ENCODE measurements around the gene DOP1B. TPM values are rescaled to one million over a fixed set of nuclear protein-coding genes. Genes with fewer than 3 reads are reported as not detected.

DOP1B gene
- total RNA-seq, 1 experiment from 2014 or later: 31.0 TPM

DNA sequence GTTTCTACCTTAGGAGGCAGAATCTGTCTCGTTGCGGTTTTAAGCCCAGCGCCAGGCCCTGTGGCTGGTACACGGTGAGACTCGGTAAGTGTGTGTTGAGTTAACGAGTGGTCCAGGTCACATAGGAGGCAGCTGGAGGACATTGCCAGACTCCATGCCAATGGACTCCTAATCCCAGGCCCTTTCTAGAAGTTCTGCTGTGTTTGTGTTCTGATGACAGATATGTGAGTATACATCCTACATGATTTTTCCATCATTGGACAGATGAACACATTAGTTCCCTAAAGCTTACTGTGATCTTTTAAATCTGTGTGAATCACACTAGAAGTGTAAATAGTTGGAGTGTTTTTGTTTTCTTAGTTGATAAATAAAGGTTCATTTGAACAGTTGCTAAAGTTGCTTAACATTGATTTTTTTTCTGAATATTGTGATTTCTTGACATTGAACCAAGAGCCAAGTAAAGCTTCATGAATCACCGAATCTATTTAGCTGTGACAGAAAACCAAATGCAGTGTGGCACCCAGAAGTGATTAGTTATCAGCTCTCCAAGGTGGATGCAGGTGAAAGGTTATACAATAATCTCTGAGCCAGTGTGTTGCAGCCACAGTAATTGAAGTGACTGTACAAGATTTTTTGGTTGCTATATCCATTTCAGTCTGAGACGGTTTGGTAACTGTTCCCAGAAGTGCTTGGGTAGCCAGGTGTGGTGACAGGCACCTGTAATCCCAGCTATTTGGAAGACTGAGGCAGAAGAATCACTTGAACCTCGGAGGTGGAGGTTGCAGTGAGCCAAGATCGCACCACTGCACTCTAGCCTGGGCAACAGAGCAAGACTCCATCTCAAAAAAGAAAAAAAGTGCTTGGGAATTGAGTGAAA, 46.3 kb downstream of the DOP1B start:
- DNase-seq (ENCODE audit: low read depth, low spot score) (no peak), ATAC-seq (peak; percentile 31)
- Histone ChIP-seq H3K36me3 (ENCODE audit: control insufficient read depth, insufficient read depth, low read length) (no peaks in the 10 kb centered on the region), H3K4me3 (ENCODE audit: low read depth in 2 of 2, low read length in 2 of 2) (no peak overlapping the region), H3K9me3 (ENCODE audit: control insufficient read depth, insufficient read depth, low read depth, low read length) (no peaks in the 10 kb centered on the region), H3K4me1 (ENCODE audit: control insufficient read depth, insufficient read depth, low read length) (peaks cover 23% of the 10 kb centered on the region), H3K27me3 (ENCODE audit: control insufficient read depth, insufficient read depth, low read length) (no peaks in the 10 kb centered on the region), H3K27ac (ENCODE audit: low read length) (peak overlapping the region; percentile 85)
- in situ Hi-C loops (cut with HindIII; ENCODE audit: low pct_unique_long_range_greater_than_20kb, low sequenced_read_pairs): no loop called here
- intact Hi-C loops (cut with micrococcal nuclease; ENCODE audit: unreplicated experiment): no loop called here
- BruUV-seq (replicated peaks): no TSS peak
- POLR2A ChIA-PET: no interaction called here
- CTCF ChIA-PET: no interaction called here
- TF ChIP-seq SIN3A (IDR thresholded peaks at IDR 0.05; ENCODE audit: borderline replicate concordance, insufficient read depth, low read depth, low read length) (no peak), POLR2AphosphoS5 (IDR thresholded peaks at IDR 0.05; ENCODE audit: low read depth, low read length) (no peak), TCF7L2 (IDR thresholded peaks at IDR 0.05; ENCODE audit: low read depth, low read length) (no peak)
- TF ChIP-seq, protein P1, sequence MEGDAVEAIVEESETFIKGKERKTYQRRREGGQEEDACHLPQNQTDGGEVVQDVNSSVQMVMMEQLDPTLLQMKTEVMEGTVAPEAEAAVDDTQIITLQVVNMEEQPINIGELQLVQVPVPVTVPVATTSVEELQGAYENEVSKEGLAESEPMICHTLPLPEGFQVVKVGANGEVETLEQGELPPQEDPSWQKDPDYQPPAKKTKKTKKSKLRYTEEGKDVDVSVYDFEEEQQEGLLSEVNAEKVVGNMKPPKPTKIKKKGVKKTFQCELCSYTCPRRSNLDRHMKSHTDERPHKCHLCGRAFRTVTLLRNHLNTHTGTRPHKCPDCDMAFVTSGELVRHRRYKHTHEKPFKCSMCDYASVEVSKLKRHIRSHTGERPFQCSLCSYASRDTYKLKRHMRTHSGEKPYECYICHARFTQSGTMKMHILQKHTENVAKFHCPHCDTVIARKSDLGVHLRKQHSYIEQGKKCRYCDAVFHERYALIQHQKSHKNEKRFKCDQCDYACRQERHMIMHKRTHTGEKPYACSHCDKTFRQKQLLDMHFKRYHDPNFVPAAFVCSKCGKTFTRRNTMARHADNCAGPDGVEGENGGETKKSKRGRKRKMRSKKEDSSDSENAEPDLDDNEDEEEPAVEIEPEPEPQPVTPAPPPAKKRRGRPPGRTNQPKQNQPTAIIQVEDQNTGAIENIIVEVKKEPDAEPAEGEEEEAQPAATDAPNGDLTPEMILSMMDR (IDR thresholded peaks at IDR 0.05): no peak
- TF ChIP-seq, protein P2, sequence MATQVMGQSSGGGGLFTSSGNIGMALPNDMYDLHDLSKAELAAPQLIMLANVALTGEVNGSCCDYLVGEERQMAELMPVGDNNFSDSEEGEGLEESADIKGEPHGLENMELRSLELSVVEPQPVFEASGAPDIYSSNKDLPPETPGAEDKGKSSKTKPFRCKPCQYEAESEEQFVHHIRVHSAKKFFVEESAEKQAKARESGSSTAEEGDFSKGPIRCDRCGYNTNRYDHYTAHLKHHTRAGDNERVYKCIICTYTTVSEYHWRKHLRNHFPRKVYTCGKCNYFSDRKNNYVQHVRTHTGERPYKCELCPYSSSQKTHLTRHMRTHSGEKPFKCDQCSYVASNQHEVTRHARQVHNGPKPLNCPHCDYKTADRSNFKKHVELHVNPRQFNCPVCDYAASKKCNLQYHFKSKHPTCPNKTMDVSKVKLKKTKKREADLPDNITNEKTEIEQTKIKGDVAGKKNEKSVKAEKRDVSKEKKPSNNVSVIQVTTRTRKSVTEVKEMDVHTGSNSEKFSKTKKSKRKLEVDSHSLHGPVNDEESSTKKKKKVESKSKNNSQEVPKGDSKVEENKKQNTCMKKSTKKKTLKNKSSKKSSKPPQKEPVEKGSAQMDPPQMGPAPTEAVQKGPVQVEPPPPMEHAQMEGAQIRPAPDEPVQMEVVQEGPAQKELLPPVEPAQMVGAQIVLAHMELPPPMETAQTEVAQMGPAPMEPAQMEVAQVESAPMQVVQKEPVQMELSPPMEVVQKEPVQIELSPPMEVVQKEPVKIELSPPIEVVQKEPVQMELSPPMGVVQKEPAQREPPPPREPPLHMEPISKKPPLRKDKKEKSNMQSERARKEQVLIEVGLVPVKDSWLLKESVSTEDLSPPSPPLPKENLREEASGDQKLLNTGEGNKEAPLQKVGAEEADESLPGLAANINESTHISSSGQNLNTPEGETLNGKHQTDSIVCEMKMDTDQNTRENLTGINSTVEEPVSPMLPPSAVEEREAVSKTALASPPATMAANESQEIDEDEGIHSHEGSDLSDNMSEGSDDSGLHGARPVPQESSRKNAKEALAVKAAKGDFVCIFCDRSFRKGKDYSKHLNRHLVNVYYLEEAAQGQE (IDR thresholded peaks at IDR 0.05; ENCODE audit: insufficient read depth in 1 of 2, low read depth in 2 of 2, low read length in 1 of 2): no peak

DNA sequence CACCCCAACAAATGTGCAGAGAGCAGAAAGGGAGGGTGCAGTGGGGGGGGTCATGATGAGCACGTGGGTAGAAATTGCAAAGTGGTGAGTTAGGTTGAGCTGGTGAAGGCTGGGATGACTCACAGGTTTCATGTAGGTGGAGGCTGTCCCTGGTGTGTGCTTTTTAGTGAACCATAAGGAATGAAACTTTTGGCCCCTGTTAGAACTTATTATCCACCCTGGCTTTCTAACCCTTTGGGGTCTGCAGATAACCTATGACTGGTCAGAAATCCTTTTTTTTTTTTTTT, 46.9 kb downstream of the DOP1B start:
- ChIA-PET POLR2A (interaction anchor here (0.6 kb wide), 2 partner anchors 13 to 1678 kb away, joined by 3 to 6 read pairs; no protein-coding TSS in a partner anchor), CTCF (interaction anchor here (0.7 kb wide), 1 partner anchor 108 kb away, joined by 3 read pairs; no protein-coding TSS in a partner anchor)

More for the DNA sequence above, 46.9 kb downstream of the DOP1B start:
- Histone ChIP-seq H3K9me3 (ENCODE audit: control insufficient read depth, insufficient read depth, low read depth, low read length) (no peaks in the 10 kb centered on the region), H3K4me1 (ENCODE audit: control insufficient read depth, insufficient read depth, low read length) (peaks cover 23% of the 10 kb centered on the region), H3K27ac (ENCODE audit: low read length) (0 out of 2 replicates have a peak overlapping the region, but pooled peaks have one; percentile 18), H3K36me3 (ENCODE audit: control insufficient read depth, insufficient read depth, low read length) (no peaks in the 10 kb centered on the region), H3K4me3 (ENCODE audit: low read depth in 2 of 2, low read length in 2 of 2) (no peak overlapping the region), H3K27me3 (ENCODE audit: control insufficient read depth, insufficient read depth, low read length) (no peaks in the 10 kb centered on the region)
- ATAC-seq (peak; percentile 75), DNase-seq (ENCODE audit: low read depth, low spot score) (no peak)
- no TSS peak for BruUV-seq (replicated peaks)
- in situ Hi-C loops (cut with HindIII; ENCODE audit: low pct_unique_long_range_greater_than_20kb, low sequenced_read_pairs) (no loop called here), intact Hi-C loops (cut with micrococcal nuclease; ENCODE audit: unreplicated experiment) (no loop called here)
- TF ChIP-seq SIN3A (IDR thresholded peaks at IDR 0.05; ENCODE audit: borderline replicate concordance, insufficient read depth, low read depth, low read length) (no peak), POLR2AphosphoS5 (IDR thresholded peaks at IDR 0.05; ENCODE audit: low read depth, low read length) (no peak), TCF7L2 (IDR thresholded peaks at IDR 0.05; ENCODE audit: low read depth, low read length) (no peak)
- TF ChIP-seq, protein P2 (IDR thresholded peaks at IDR 0.05; ENCODE audit: insufficient read depth in 1 of 2, low read depth in 2 of 2, low read length in 1 of 2): no peak
- TF ChIP-seq, protein P1 (IDR thresholded peaks at IDR 0.05): no peak
